Measurements from ENCODE around the gene ASCC1.

DNA sequence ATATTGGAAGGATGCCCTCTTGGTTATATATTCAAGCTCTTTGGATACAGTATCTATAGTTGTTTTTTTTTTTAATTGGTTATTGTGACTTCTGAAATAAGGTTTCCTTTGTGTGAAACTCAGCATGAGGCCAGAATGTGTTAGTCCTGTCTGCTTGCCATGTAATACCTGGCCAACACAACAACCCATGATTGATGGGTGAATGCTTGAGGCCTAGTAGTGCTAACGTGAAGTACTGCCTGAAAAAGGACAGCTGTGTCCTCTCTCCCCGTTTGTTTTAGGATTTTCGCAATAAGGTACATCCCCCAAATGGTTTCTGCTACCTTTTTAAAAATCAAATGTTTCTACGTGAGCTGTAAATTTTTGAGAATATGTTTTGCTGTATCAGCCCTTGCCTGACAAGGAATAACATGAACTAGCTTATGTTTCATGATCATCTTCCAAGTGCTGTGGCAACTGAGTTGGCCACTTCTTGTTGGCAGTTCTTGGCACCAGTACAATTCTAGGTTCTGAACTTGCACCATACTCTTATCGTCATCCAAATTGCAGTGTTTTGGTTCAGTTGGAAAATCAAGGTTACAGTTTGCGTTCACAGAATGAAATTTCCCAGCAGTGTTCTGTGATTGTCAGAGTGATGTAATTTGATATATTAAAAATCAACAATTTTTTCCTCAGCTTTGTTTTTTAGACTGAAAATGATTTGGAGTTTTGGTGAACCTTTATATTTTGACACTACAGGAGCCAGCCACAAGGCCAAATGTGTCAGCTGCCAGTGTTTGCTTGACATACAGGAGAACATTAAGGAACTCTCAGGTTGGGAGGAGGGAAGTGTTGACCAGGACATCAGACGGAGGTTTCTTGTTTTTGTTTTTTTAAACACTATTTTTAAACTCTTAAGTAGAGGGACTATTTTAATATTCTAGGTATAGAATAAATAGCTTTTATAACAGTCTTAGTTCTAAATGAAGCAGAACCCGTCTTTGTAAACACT lies 13.5 kb upstream of the ASCC1 start:
- TF ChIP-seq CTCF (IDR thresholded peaks at IDR 0.05) (no peak), POLR2A (IDR thresholded peaks at IDR 0.05) (no peak)
